Thoracic aorta (tissue), 2 donors: ENCODE measurements around the gene BMP8A. TPM values are rescaled to one million over a fixed set of nuclear protein-coding genes. Genes with fewer than 3 reads are reported as not detected.

ENCODE experiments used
- ATAC-seq: fragments of 150-250 bp; one replicate; pipeline ENCODE4 v1.8.0; 2017; ENCODE audit warnings: low read depth; ENCODE audit not compliant: insufficient number of reproducible peaks, low FRiP score
- DNase-seq: peaks from one replicate; pipeline ENCODE4 v3.0.0-alpha.2; 2020; ENCODE audit warnings: low spot score
- H3K27ac ChIP-seq, 2 donors: fragments of 200-600 bp; sonication (generic); 1 replicate in 1 of 2; 2 replicates in 1 of 2; pipeline ENCODE4 v1.5.1; 2016; ENCODE audit warnings: mild to moderate bottlenecking in 2 of 2, moderate library complexity in 2 of 2
- H3K27me3 ChIP-seq: fragments of 200-600 bp; sonication (generic); replicated peaks from 2 replicates; pipeline ENCODE4 v1.6.0; 2016; ENCODE audit warnings: mild to moderate bottlenecking; ENCODE audit not compliant: insufficient read depth
- H3K36me3 ChIP-seq: fragments of 200-600 bp; sonication (generic); one replicate; pipeline ENCODE4 v1.5.1; 2016
- H3K4me1 ChIP-seq, 2 donors: fragments of 200-600 bp; sonication (generic); 1 replicate in 1 of 2; 2 replicates in 1 of 2; pipeline versions ENCODE4 v1.5.1 to v1.6.0; 2016; ENCODE audit warnings: low read depth in 2 of 2, mild to moderate bottlenecking in 1 of 2; ENCODE audit not compliant: control insufficient read depth in 1 of 2
- H3K4me3 ChIP-seq: fragments of 200-600 bp; sonication (generic); 2 replicates; pipeline ENCODE4 v1.5.1; 2016; ENCODE audit warnings: mild to moderate bottlenecking
- H3K9me3 ChIP-seq: fragments of 200-600 bp; sonication (generic); 2 replicates; pipeline ENCODE4 v1.5.1; 2016
- total RNA-seq, 2 donors: library from RNA; depleted of rRNA; stranded (reverse); fragments of >200 nt; gene quantifications; one replicate each; pipeline versions ENCODE4 v1.1.0 to v1.2.3, GENCODE V29; 2016
- TF ChIP-seq, protein P1 (sequence below): fragments of 200-600 bp; sonication (generic); IDR thresholded peaks from one replicate; pipeline ENCODE4 v1.5.1; 2019; ENCODE audit warnings: antibody characterized with exemption

The BMP8A gene
- total RNA-seq, 2 donors from 2014 or later, result not detected

DNA sequence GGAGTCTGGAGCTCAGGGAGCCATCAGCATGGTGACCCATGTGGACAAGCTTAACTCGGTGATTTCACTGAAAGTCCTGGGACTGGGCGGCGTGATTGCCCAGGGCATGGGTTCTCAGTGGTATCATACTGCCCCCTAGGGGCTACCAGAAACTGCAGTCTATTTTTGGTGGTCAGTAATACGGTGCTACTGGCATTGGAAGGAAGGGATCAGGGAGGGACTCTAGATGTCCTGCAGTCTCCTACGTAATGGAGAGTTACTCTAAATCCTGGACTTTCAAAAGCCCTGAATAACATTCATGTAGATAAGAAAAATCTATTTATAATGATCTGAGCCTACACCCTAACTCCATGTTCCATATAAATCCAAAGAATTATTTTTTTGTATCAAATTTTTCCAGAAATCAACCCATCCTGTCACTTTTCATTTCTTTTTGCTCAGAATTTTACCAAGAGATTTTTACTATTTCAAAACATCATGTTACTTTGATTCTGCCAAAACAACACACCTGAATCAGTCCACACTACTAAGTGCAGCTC is 47.9 kb downstream of the BMP8A start:
- ATAC-seq, result peak; percentile 76
- no peaks in the 10 kb centered on the region for H3K27me3 ChIP-seq
- no peak overlapping the region for H3K4me3 ChIP-seq
- peak; percentile 31 for DNase-seq
- TF ChIP-seq, protein P1, sequence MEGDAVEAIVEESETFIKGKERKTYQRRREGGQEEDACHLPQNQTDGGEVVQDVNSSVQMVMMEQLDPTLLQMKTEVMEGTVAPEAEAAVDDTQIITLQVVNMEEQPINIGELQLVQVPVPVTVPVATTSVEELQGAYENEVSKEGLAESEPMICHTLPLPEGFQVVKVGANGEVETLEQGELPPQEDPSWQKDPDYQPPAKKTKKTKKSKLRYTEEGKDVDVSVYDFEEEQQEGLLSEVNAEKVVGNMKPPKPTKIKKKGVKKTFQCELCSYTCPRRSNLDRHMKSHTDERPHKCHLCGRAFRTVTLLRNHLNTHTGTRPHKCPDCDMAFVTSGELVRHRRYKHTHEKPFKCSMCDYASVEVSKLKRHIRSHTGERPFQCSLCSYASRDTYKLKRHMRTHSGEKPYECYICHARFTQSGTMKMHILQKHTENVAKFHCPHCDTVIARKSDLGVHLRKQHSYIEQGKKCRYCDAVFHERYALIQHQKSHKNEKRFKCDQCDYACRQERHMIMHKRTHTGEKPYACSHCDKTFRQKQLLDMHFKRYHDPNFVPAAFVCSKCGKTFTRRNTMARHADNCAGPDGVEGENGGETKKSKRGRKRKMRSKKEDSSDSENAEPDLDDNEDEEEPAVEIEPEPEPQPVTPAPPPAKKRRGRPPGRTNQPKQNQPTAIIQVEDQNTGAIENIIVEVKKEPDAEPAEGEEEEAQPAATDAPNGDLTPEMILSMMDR, result peak; percentile 91
- H3K9me3 ChIP-seq, result no peaks in the 10 kb centered on the region
- no peaks in the 10 kb centered on the region for H3K36me3 ChIP-seq
- H3K27ac ChIP-seq, result no peak overlapping the region
- H3K4me1 ChIP-seq, result no peaks in the 10 kb centered on the region

DNA sequence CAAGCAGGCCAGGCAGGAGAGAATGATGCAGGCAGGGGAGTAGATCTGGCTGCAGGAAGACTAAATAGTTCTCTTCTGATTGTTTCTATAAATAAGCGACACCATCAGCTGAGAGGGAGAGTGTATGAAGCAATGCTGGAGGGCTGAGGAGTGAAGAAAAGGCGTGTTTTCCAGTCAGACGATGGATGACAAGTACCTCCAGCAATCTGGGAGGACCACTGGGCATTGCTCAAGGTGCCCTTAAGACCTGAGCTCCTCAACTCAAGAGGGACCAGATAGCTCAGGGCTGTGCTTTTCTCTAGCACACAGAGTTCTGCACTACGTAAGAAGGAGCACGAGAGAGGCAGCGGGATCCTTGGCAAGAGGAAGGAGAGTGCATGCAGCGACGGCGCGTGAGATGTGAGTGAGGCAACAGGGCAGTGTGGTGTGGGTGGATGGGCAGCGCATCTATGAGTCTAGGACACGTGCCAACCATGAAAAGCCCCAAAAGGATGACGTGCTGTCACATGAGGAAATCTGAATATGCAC is 49.1 kb downstream of the BMP8A start:
- Histone ChIP-seq H3K9me3 (no peaks in the 10 kb centered on the region), H3K4me3 (no peak overlapping the region), H3K4me1 (no peaks in the 10 kb centered on the region), H3K27me3 (no peaks in the 10 kb centered on the region), H3K27ac (peak overlapping the region in 1 of 2 donors; percentile 20), H3K36me3 (no peaks in the 10 kb centered on the region)
- TF ChIP-seq, protein P1, result no peak
- no peak for ATAC-seq
- peak; percentile 40 for DNase-seq

DNA sequence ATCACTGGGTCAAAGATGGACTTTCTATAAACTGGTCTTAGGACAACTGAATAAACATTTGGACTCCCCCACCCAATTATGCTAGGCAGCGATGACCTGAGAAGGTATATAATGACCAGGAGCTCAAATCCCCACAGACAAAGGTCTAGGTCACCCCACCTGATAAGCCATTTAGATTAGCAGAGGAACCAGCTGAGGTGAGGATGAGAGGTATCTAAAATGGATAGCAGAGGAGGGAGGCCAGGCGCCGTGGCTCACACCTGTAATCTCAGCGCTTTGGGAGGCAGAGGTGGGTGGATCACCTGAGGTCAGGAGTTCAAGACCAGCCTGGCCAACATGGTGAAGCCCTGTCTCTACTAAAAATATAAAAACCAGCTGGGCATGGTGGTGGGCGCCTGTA is 51.5 kb downstream of the BMP8A start:
- Histone ChIP-seq H3K4me1 (no peaks in the 10 kb centered on the region), H3K9me3 (no peaks in the 10 kb centered on the region), H3K4me3 (no peak overlapping the region), H3K27ac (no peak overlapping the region), H3K27me3 (no peaks in the 10 kb centered on the region), H3K36me3 (no peaks in the 10 kb centered on the region)
- TF ChIP-seq, protein P1, result no peak
- DNase-seq (no peak), ATAC-seq (no peak)

DNA sequence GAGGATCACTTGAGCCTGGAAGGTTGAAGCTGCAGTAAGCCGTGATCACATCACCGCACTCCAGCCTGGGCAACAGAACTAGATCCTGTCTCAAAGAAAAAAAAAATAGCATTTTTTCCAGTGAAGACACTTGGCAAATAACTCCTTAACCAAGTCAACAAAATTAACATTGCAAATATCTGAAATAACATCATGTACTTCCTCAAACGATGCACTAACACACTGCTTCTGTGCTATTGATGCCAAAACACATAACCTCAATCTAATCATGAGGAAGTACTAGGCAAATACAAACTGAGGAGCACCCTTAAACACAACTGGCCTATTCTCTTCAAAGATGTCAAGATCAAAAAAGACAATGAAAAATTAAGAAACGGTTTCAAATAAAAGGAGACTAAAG is 52.9 kb downstream of the BMP8A start:
- H3K9me3 ChIP-seq, result no peaks in the 10 kb centered on the region
- ATAC-seq (no peak), DNase-seq (no peak)
- TF ChIP-seq, protein P1, result no peak
- H3K36me3 ChIP-seq, result no peaks in the 10 kb centered on the region
- no peaks in the 10 kb centered on the region for H3K4me1 ChIP-seq
- no peak overlapping the region for H3K4me3 ChIP-seq
- no peaks in the 10 kb centered on the region for H3K27me3 ChIP-seq
- no peak overlapping the region for H3K27ac ChIP-seq

DNA sequence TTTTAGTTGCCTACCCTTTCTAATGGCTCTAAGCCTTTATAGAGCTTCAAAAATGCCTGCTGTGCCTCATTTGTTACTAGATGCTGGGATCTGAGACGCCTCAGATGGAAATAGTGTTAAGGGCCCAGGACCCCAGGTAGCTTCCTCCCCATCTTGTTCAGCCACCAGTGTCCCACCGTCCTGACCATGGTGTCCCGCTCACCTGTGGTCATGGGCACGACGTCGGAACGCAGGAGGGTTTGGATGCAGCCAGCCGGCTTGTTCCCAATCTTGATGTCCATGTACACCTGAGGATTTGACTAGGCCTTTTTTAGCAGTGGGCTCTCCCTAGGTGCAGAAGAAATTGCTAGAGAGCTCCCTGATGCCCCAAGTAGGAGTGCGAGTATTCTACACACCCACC is 54.1 kb downstream of the BMP8A start:
- TF ChIP-seq, protein P1, result no peak
- ATAC-seq, result no peak
- no peak for DNase-seq
- Histone ChIP-seq H3K4me1 (no peaks in the 10 kb centered on the region), H3K4me3 (no peak overlapping the region), H3K9me3 (no peaks in the 10 kb centered on the region), H3K36me3 (no peaks in the 10 kb centered on the region), H3K27ac (no peak overlapping the region), H3K27me3 (no peaks in the 10 kb centered on the region)
